DND-41 (cell line): Measurements from ENCODE around the gene TSEN2.

Source experiments
- ATAC-seq: fragments of 200-7000 bp; cut with Tn5 transposase; 3 replicates; pipeline ENCODE4 v1.9.1; 2021; ENCODE audit warnings: low read depth; ENCODE audit not compliant: insufficient read depth
- DNase-seq: peaks from one replicate; pipeline ENCODE4 v3.0.0-alpha.2; 2020
- H2AFZ ChIP-seq: 2 replicates; pipeline ENCODE4 v1.6.0; 2012; ENCODE audit warnings: low read depth, low read length
- H3K27ac ChIP-seq: 2 replicates; pipeline ENCODE4 v1.5.1; 2012; ENCODE audit warnings: low read length, inconsistent platforms
- H3K27me3 ChIP-seq: fragments of 200-600 bp; sonication (generic); 2 replicates; pipeline ENCODE4 v1.6.0; 2012; ENCODE audit warnings: low read length, mild to moderate bottlenecking, inconsistent platforms; ENCODE audit not compliant: insufficient read depth, poor library complexity
- H3K36me3 ChIP-seq: 2 replicates; pipeline ENCODE4 v1.5.1; 2012; ENCODE audit warnings: low read length, inconsistent platforms; ENCODE audit not compliant: insufficient read depth
- H3K4me1 ChIP-seq: 2 replicates; pipeline ENCODE4 v1.5.1; 2012; ENCODE audit warnings: mild to moderate bottlenecking, low read length; ENCODE audit not compliant: insufficient read depth
- H3K4me2 ChIP-seq: 2 replicates; pipeline ENCODE4 v1.6.0; 2012; ENCODE audit warnings: mild to moderate bottlenecking, moderate library complexity, low read length, inconsistent platforms; ENCODE audit not compliant: insufficient read depth
- H3K4me3 ChIP-seq, 2 experiments: fragments of 200-600 bp in 1 of 2; shearing (Covaris generic) in 1 of 2; 2 replicates each; pipeline ENCODE4 v1.5.1; 2012 to 2016; ENCODE audit warnings: inconsistent platforms in 2 of 2, low read length in 2 of 2, mild to moderate bottlenecking in 2 of 2, low read depth in 1 of 2, moderate library complexity in 1 of 2
- H3K79me2 ChIP-seq: 2 replicates; pipeline ENCODE4 v1.6.0; 2012; ENCODE audit warnings: low read length, inconsistent platforms; ENCODE audit not compliant: insufficient read depth
- H3K9ac ChIP-seq: 2 replicates; pipeline ENCODE4 v1.6.0; 2012; ENCODE audit warnings: low read depth, mild to moderate bottlenecking, inconsistent platforms, low read length, moderate library complexity
- H3K9me3 ChIP-seq: 2 replicates; pipeline ENCODE4 v1.5.1; 2012; ENCODE audit warnings: low read length, moderate library complexity, mild to moderate bottlenecking, inconsistent platforms; ENCODE audit not compliant: insufficient read depth, severe bottlenecking
- H4K20me1 ChIP-seq: 2 replicates; pipeline ENCODE4 v1.6.0; 2012; ENCODE audit warnings: low read length; ENCODE audit not compliant: insufficient read depth
- EZH2 ChIP-seq: IDR thresholded peaks from 3 replicates; pipeline ENCODE4 v1.6.1; 2012; ENCODE audit warnings: borderline replicate concordance, low read depth, mild to moderate bottlenecking, moderate library complexity, low read length, inconsistent platforms; ENCODE audit not compliant: severe bottlenecking
- TF ChIP-seq, protein P1 (sequence below): IDR thresholded peaks from 2 replicates; pipeline ENCODE4 v1.5.1; 2012; ENCODE audit warnings: borderline replicate concordance, low read length, moderate library complexity, mild to moderate bottlenecking; ENCODE audit not compliant: poor library complexity, severe bottlenecking; ENCODE audit errors: extremely low read depth

TSEN2 gene

DNA sequence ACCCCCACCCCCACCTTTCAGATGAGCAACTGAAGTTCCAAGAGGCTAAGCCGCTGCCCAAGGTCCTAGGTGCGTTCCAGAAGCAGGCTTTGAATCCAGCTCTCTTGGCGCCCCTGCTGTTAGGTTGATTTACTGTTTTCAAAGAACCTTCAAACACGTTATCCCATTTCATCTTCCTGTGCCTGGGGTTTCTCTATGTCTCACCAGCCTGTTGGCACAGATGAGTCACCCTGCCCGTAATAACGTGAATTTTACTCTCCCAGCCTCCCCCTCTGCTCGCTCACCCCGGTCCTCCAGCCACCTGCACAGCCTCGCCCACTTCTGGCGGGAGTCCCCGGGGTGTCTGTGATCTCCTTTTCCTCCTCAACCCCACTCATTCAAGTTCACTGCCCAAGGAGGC, 13.0 kb upstream of the TSEN2 start:
- H3K4me2 ChIP-seq, result no peak overlapping the region
- H2AFZ ChIP-seq, result peak overlapping the region; percentile 12; the same call in 1 of the 2 replicates
- peak overlapping the region; percentile 17; the same call in 1 of the 2 replicates for H3K9ac ChIP-seq
- H3K4me1 ChIP-seq, result peaks cover 39% of the 10 kb centered on the region
- no peak overlapping the region for H3K4me3 ChIP-seq
- no peaks in the 10 kb centered on the region for H3K36me3 ChIP-seq
- TF ChIP-seq, protein P1, sequence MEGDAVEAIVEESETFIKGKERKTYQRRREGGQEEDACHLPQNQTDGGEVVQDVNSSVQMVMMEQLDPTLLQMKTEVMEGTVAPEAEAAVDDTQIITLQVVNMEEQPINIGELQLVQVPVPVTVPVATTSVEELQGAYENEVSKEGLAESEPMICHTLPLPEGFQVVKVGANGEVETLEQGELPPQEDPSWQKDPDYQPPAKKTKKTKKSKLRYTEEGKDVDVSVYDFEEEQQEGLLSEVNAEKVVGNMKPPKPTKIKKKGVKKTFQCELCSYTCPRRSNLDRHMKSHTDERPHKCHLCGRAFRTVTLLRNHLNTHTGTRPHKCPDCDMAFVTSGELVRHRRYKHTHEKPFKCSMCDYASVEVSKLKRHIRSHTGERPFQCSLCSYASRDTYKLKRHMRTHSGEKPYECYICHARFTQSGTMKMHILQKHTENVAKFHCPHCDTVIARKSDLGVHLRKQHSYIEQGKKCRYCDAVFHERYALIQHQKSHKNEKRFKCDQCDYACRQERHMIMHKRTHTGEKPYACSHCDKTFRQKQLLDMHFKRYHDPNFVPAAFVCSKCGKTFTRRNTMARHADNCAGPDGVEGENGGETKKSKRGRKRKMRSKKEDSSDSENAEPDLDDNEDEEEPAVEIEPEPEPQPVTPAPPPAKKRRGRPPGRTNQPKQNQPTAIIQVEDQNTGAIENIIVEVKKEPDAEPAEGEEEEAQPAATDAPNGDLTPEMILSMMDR, result peak; percentile 55
- TF ChIP-seq EZH2, result no peak
- peak; percentile 89 for ATAC-seq
- H4K20me1 ChIP-seq, result no peaks in the 10 kb centered on the region
- no peaks in the 10 kb centered on the region for H3K9me3 ChIP-seq
- H3K27ac ChIP-seq, result peak overlapping the region; percentile 78
- H3K79me2 ChIP-seq, result no peaks in the 10 kb centered on the region
- DNase-seq, result peak; percentile 70
- H3K27me3 ChIP-seq, result no peaks in the 10 kb centered on the region

DNA sequence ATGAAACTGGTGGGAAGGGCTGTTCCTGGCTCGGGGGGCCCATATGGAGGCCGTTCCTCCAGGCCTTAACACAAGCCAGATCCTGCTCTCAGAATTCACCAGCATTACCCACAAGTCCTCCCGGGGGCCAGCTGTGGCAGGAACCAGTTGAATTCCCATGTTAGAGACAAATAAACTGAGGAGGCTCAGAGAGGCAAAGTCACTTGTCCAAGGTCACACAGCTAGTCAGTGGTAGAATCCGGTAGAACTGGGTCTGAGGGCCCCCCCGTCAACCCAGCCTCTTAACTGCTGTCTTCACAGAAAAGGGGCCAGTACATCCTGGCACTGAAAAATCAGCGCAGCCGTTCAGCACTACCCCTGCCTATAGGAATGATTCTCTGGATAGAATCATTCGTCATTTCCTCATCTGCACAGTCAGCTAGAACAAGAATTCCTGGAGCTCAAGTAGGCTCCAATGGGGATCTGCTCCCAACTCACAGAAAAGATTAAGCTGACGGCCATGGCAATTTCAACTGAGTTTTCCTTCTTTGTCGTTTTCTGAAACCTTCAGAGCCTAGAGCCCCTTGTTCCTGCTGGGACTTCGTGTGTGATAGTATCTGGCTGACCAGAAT, 12.2 kb upstream of the TSEN2 start:
- DNase-seq (no peak), ATAC-seq (0 out of 3 replicates have a peak, but pooled peaks have one; percentile 3)
- no peaks in the 10 kb centered on the region for H3K27me3 ChIP-seq
- peak overlapping the region; percentile 78 for H3K27ac ChIP-seq
- no peak overlapping the region for H3K4me3 ChIP-seq
- H3K9me3 ChIP-seq, result no peaks in the 10 kb centered on the region
- H2AFZ ChIP-seq, result no peak overlapping the region
- no peaks in the 10 kb centered on the region for H3K79me2 ChIP-seq
- H3K4me2 ChIP-seq, result no peak overlapping the region
- H3K36me3 ChIP-seq, result no peaks in the 10 kb centered on the region
- peaks cover 47% of the 10 kb centered on the region for H3K4me1 ChIP-seq
- H3K9ac ChIP-seq, result peak overlapping the region; percentile 17; the same call in 1 of the 2 replicates
- no peaks in the 10 kb centered on the region for H4K20me1 ChIP-seq
- no peak for TF ChIP-seq EZH2
- TF ChIP-seq, protein P1, result no peak

DNA sequence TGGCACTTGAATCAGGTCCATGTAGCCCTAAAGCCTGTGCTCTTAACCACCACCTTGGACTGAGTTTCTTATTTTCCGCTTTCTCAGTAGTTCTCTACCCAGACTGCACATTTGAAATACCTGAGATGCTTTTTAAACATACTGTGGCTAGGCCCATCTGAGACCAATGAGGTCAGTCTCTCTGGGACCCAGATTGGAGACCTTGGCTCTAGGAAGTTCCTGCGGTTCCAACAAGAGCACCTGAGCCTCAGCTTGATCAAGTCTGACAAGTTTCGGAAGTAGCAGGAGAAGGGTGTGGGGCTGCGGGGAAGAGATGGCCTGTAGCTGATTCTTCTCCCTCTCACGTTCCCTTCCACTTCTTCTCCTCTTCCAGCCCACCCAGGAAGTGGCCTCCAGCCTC, 11.5 kb upstream of the TSEN2 start:
- Histone ChIP-seq H3K27me3 (no peaks in the 10 kb centered on the region), H3K9ac (no peak overlapping the region), H3K4me2 (no peak overlapping the region), H3K4me3 (no peak overlapping the region), H3K4me1 (peaks cover 54% of the 10 kb centered on the region), H3K79me2 (no peaks in the 10 kb centered on the region), H3K36me3 (no peaks in the 10 kb centered on the region), H4K20me1 (no peaks in the 10 kb centered on the region), H3K27ac (peak overlapping the region; percentile 8; the same call in 1 of the 2 replicates), H2AFZ (no peak overlapping the region), H3K9me3 (no peaks in the 10 kb centered on the region)
- TF ChIP-seq EZH2, result no peak
- TF ChIP-seq, protein P1, result no peak
- no peak for ATAC-seq
- no peak for DNase-seq
